GM19455 (cell line): ENCODE results near the gene SMAD5.

Source experiments
- ATAC-seq: cut with Tn5 transposase; IDR thresholded peaks from one replicate; pipeline ENCODE4 v1.9.1; 2021; ENCODE audit not compliant: unreplicated experiment

SMAD5 gene

DNA sequence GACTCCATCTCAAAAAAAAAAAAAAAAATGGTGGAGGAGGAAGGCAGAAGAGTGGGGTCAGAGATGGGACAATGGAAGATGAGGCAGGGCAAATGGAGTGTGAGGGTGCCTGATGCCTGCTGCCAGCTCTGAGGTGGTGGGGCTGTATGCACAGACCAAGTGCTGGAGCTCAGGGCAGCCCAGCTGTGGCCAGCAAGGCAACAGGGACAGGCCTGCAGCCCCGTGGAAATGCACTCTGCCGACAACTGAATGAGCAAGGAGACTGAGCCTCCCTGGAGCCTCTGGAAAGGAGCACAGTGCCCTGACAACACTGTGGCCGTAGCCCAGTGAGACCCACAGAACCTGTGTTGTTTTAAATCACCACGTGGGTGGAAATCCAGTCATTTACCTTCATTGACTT lies 83.2 kb downstream of the SMAD5 start:
- no peak for ATAC-seq

DNA sequence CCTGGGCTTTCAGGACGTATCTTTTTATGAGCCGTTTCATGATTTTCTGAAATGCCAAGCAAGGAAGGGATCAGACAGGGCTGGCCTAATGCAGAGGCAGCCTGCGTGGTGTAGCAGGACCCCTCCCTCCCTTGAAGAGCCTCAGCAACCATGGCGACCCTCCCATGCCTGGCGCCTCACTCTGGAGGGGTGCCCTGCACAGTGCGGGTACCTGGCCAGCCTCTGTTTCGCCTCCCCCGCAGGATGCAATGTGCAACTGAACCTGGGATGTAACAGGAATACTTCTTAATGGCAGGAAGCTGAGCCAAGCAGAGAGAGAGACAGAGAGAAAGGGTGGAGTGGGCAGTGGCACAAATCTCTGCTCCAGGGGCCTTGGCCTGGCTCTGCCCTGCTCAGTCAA lies 83.6 kb downstream of the SMAD5 start:
- ATAC-seq, result no peak

DNA sequence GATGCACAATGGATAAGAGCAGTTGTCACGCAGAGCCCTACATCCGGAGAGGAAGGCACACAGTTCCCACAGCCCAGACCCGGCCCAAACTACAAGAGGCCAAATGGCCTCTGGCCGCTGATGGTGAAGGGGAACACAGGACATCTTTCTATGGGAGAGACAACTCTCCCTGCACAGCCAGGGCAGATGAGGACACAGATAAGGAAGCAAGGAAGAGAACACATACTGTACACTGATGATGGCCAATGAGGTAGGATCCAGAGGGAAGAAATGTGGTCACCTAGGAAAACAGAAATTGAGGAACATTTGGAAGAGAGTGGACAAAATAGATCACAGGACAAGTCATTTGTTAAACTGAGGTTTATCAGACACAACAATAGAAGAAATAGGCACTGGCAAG lies 88.7 kb downstream of the SMAD5 start:
- ATAC-seq, result no peak

DNA sequence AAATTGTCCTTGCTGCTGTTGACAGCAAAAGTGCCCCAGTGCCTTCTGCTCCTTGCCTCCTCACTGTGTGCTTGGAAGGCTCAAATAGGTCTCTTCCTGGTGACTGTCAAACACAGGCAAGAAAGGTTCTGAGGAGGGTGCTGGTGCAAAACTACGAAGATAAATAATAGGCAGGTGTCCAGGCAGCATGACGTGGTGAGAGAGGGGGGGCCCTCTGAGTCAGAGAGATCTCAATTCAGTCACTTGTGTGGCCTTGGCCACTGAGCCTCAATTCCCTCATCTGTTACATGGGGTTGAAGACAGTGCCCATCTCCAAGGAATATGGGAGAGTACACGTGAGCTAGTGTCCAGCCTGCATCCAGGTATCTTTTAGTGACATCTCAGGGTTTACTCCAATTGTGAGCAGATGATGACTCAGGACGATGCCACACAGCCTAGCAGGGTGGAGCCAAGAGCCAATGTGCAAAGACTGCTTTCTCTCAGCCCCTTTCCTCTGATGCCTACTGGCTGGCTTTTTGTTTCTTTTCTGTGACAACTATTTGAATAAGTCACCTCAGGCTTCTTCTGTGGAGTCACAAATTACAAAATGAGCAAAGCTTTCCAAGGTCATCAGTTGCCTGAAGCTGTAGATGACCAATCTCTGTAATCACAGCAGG lies 90.1 kb downstream of the SMAD5 start:
- ATAC-seq, result no peak

DNA sequence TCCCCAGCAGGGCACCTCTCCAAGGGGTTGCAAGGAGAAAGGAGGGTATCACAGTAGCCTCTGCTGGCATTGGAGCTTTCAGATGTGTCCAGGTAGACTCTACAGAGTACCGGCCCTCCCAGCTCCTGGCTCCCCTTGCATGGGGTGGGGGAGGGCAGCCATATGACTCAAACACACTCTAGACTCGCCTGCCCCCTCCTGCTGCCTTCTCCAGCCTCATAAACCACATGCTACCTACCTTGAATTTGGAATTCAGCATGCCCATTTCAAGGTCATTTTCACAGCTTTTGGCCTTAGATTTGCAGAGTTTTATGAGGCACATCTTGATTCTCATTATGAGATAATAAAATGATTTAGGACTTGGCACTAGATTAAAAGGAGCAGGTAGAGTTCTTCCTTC lies 93.2 kb downstream of the SMAD5 start:
- ATAC-seq, result no peak

DNA sequence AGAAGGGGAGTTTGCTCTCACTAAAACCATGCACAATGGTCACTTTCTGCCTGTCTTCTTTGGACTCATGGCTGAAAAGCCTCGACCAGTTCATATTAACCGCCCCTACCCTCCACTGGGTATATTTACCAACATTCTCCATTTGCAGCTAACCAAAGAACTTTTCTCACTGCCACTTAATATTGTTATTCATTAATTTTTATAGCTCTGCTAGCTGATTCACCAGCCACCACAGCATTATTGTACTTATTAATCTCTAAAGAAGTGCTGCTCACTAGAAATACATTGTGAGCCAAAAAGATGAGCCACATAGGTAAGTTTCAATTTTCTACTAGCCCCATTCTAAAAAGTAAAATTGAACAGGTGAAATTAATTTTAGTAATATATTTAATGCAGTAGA lies 93.8 kb downstream of the SMAD5 start:
- no peak for ATAC-seq

DNA sequence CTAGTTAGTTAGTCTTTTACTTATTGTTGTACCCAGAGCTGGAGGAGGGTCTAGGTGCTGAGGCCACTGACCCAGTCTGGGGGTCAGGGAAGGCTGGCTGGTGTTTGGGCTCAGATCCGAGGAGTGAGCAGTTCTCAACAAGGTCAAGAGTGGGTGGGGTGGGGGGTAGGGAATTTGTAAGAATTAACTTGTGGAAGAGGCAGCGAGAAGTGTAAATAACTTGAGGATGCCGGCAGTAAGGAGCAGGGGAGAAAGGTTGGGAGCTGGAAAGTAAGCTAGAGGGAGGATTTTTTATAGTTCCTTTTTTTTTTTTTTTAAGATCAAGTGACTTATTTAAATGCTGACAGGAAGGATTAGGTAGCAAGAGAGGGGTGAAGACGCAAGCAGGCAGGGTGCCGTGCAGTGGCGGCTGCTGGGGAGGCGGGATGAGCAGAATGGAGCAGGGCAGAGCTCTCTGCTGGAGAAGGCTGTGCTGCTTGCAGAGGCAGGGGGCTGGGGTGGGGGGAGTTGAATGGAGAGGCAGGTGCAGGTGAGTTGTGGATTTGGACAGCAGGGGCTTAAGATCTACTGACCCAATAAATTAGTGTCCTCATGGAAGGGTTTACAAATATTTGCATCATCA lies 95.6 kb downstream of the SMAD5 start:
- ATAC-seq, result no peak

DNA sequence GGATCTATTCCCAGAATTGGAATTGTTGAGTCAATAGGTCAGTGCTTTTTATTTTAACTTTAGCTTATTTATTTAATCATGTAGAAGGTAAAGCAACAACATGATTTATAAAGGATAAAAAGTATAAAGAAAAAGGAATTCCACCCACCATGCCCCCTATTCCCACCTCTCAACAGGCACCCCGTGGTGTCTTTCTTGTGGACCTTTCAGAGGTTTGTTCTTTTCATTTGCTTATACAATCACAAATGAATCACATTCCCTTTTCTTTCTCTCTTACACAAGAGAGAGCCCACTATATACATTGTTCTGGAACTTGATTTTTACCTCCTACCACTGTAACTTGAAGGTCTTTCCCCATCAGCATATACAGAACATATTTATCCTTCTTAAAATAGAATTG lies 97.5 kb downstream of the SMAD5 start:
- no peak for ATAC-seq

DNA sequence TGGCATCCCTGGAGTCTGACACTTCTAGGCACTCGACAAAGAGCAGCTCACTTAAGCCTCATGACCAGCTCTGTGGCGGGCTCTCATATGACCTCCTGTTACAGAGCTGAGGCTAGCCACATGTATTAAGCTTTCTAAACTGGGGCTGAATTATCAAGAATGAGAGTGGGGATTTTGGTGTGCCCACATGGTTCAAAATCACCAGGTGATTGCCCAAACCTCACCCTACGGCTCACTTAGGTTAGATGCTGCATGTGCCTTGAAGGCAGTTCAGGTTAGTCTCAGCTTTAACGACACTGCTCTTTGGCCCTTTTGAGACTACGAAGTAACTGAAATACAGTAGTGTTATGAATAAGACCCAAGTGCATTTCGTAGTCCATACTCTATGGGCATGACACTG lies 99.7 kb downstream of the SMAD5 start:
- ATAC-seq, result no peak
